Parathyroid adenoma (tissue), 2 donors: ENCODE measurements around the gene MORC2.

ENCODE experiments used
- H2AFZ ChIP-seq: fragments of 300-600 bp; sonication (generic); one replicate; pipeline ENCODE4 v1.7.0; 2017; ENCODE audit warnings: antibody characterized with exemption, mild to moderate bottlenecking
- H3K27ac ChIP-seq: fragments of 300-600 bp; sonication (generic); one replicate; pipeline ENCODE4 v1.7.0; 2017
- H3K27me3 ChIP-seq: fragments of 300-600 bp; sonication (generic); one replicate; pipeline ENCODE4 v1.7.0; 2017; ENCODE audit warnings: low read length; ENCODE audit not compliant: control insufficient read depth, insufficient read depth
- H3K36me3 ChIP-seq: fragments of 300-600 bp; sonication (generic); one replicate; pipeline ENCODE4 v1.7.0; 2017; ENCODE audit warnings: low read length; ENCODE audit not compliant: control insufficient read depth, insufficient read depth
- H3K4me1 ChIP-seq: fragments of 300-600 bp; sonication (generic); one replicate; pipeline ENCODE4 v1.7.0; 2017; ENCODE audit warnings: control low read depth
- H3K4me2 ChIP-seq: fragments of 300-600 bp; sonication (generic); one replicate; pipeline ENCODE4 v1.7.0; 2017; ENCODE audit warnings: low read length
- H3K4me3 ChIP-seq: fragments of 300-600 bp; sonication (generic); one replicate; pipeline ENCODE4 v1.7.0; 2017; ENCODE audit warnings: low read depth, low read length
- H3K79me2 ChIP-seq: fragments of 300-600 bp; sonication (generic); one replicate; pipeline ENCODE4 v1.7.0; 2017; ENCODE audit warnings: control low read depth
- H3K9ac ChIP-seq: fragments of 300-600 bp; sonication (generic); one replicate; pipeline ENCODE4 v1.7.0; 2017; ENCODE audit warnings: mild to moderate bottlenecking
- H3K9me3 ChIP-seq: fragments of 300-600 bp; sonication (generic); one replicate; pipeline ENCODE4 v1.7.0; 2017; ENCODE audit warnings: low read length; ENCODE audit not compliant: control insufficient read depth
- TF ChIP-seq, protein P1 (sequence below): fragments of 300-600 bp; sonication (generic); IDR thresholded peaks from one replicate; pipeline ENCODE4 v1.7.0; 2017; ENCODE audit warnings: antibody characterized with exemption, mild to moderate bottlenecking
- donor health status: primary hyperparathyroidism.

Gene MORC2

DNA sequence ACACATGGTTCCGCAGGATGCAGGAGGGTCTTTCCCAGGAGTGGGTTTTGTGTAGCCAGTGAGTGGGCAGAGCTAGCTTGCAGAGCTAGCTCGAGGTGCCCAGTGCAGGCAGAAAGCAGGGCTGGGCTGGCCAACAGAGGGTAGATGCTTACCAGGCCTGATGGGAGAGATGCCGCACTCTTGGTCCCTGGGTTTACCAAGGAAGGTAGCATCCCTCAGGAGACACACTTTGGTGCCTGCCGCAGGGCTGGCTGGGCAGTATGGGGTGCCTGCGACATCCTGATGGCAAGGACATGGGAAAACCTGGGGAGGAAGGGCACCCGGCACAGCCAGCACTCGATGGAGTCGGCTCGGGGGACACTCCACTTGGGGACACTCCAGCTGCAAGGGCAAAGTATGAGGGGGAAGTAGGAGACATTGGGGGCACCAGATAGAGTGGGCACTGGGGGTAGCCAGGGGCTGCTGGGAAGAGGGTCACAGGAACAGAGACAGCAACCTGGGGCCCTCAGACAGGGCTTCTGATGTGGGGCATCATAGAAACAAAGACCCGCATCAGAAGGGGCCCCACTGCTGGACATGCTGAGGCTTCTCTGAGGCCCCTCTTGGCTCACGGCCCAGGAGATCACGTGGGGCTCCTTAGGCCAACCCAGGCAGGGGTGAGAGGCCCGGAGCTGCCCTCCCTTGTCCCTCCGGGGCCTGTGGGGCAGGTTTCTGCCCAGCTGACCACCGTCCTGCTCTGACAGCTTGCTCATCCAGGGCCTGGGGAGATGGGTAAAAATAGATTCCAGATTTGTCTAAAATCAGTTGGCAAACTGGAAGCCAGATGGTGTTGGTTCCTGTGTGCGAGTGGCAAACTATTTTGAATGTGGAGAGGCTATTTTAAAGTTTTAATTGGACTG, 89.8 kb downstream of the MORC2 start:
- H3K79me2 ChIP-seq = no peaks in the 10 kb centered on the region
- peak overlapping the region; percentile 42 for H3K27ac ChIP-seq
- TF ChIP-seq, protein P1, sequence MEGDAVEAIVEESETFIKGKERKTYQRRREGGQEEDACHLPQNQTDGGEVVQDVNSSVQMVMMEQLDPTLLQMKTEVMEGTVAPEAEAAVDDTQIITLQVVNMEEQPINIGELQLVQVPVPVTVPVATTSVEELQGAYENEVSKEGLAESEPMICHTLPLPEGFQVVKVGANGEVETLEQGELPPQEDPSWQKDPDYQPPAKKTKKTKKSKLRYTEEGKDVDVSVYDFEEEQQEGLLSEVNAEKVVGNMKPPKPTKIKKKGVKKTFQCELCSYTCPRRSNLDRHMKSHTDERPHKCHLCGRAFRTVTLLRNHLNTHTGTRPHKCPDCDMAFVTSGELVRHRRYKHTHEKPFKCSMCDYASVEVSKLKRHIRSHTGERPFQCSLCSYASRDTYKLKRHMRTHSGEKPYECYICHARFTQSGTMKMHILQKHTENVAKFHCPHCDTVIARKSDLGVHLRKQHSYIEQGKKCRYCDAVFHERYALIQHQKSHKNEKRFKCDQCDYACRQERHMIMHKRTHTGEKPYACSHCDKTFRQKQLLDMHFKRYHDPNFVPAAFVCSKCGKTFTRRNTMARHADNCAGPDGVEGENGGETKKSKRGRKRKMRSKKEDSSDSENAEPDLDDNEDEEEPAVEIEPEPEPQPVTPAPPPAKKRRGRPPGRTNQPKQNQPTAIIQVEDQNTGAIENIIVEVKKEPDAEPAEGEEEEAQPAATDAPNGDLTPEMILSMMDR = no peak
- H3K9me3 ChIP-seq = no peaks in the 10 kb centered on the region
- H3K9ac ChIP-seq = no peak overlapping the region
- no peak overlapping the region for H3K4me3 ChIP-seq
- H2AFZ ChIP-seq = peak overlapping the region; percentile 42
- H3K4me1 ChIP-seq = peaks cover 7% of the 10 kb centered on the region
- H3K36me3 ChIP-seq = no peaks in the 10 kb centered on the region
- H3K27me3 ChIP-seq = no peaks in the 10 kb centered on the region
- H3K4me2 ChIP-seq = no peak overlapping the region

DNA sequence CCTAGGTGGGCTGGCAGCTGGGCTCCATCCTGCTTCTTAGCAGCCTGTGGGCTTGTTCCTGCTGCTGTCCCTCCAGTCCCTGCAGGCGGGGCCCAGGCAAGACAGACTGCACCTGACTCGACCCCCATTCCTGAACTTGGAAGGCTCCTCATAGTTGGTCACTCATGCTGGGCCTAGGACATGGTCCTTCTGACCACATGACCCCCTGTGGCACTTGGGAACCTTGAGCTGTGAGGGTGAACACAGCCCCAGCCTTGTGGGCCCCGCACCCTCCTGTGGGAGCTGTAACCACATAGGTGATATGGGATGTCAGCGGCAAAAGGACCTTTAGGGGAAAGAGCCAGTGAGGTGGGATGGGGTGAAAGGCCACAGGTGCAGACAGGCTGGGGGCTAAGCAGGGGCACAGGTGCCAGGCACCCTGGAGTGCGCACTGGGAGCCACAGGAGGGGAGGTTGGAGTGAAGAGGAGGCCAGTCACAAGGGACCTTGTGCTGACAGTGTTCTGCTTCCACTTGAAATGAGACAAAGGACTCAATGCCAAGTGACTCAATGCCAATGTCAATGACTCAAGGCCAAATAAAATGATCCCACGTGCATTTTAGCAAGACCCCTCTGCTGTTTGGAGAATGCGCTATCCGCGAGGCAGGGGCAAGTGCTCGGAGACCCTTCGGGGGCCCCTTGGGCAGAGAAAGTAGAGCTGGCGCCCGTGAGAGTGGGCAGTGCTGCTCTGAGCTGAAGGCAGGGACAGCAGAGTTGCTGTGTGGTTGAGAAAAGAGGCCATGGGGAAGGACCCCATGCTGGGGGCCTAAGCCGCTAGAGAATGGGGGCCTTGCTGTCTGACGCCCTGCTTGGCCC, 90.7 kb downstream of the MORC2 start:
- no peak overlapping the region for H3K9ac ChIP-seq
- H3K79me2 ChIP-seq = no peaks in the 10 kb centered on the region
- peaks cover 7% of the 10 kb centered on the region for H3K4me1 ChIP-seq
- no peaks in the 10 kb centered on the region for H3K9me3 ChIP-seq
- H3K27ac ChIP-seq = no peak overlapping the region
- no peaks in the 10 kb centered on the region for H3K27me3 ChIP-seq
- H3K4me2 ChIP-seq = no peak overlapping the region
- H3K36me3 ChIP-seq = no peaks in the 10 kb centered on the region
- TF ChIP-seq, protein P1 = no peak
- no peak overlapping the region for H2AFZ ChIP-seq
- H3K4me3 ChIP-seq = no peak overlapping the region

DNA sequence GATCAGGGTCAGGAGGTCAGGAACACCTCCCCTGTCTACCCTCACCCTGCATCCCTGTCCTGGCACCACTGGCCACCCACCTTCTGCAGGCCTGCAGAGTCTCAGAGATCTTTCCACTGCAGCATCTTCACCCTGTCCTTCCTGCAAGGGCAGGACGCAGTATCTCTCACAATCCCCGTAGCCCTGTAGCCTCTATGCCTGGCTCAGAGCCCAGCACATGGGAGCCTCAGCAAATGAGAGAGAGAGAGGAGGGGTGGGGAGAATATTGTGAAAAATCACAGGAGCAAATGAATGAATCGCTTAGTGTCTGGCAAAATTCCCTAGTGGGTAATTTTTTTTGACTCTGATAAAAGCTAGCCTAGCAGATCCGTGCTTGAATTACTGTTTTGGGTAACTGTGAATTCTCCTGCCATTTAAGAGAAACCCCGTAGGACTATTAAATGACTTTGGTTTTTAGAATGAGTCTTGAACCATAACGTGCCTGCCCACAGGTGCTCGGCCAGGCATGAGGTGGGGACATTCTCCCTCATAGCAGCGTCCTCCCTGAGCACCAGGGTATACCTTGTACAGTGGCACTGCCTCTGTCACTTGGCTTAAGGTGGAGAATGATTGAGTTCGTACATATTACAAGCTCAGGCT, 91.5 kb downstream of the MORC2 start:
- no peaks in the 10 kb centered on the region for H3K36me3 ChIP-seq
- peaks cover 7% of the 10 kb centered on the region for H3K4me1 ChIP-seq
- H3K4me2 ChIP-seq = no peak overlapping the region
- TF ChIP-seq, protein P1 = no peak
- H3K9me3 ChIP-seq = no peaks in the 10 kb centered on the region
- no peaks in the 10 kb centered on the region for H3K79me2 ChIP-seq
- H3K27ac ChIP-seq = no peak overlapping the region
- H3K27me3 ChIP-seq = no peaks in the 10 kb centered on the region
- no peak overlapping the region for H3K9ac ChIP-seq
- no peak overlapping the region for H3K4me3 ChIP-seq
- no peak overlapping the region for H2AFZ ChIP-seq

DNA sequence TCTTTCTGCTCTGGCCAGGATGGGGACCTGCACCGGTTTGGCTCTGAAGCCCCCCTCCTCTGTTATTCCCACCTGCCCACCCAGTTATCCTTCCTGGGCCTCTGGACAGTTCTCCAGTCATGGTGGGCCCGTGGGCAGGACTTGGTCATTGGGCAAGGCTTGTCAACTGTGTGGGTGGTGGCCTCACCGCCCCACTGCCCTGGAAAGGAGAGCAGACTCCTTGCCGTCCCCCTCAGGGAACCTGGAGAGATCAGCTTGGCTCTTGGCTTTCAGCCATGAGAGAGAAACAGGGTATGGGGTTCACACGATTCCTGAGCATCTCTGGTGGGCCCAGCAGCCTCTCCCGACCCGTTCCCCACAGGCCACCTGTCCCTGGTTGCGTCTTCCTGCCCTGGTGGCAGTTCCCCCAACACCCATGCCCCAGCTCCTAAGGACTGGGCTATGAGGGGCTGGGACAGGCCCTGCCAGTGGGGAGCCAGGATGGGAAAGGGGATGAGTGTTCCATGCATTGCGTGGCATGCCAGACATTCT, 92.3 kb downstream of the MORC2 start:
- Histone ChIP-seq H3K27ac (no peak overlapping the region), H3K79me2 (no peaks in the 10 kb centered on the region), H3K27me3 (no peaks in the 10 kb centered on the region), H3K36me3 (no peaks in the 10 kb centered on the region), H3K4me2 (no peak overlapping the region), H3K9ac (no peak overlapping the region), H2AFZ (no peak overlapping the region), H3K4me3 (no peak overlapping the region), H3K4me1 (peaks cover 5% of the 10 kb centered on the region), H3K9me3 (no peaks in the 10 kb centered on the region)
- TF ChIP-seq, protein P1 = no peak
